ENCODE data around the gene PPP2R5E.
"Not testable (repeated sequence)": the region's sequence is repeated elsewhere in the genome, so short reads cannot be mapped to it uniquely, and the experiment has no call there.

Gene PPP2R5E

GRCh38 chr14:63543000-63543825 lies at the start of gene PPP2R5E:
Gene PPP2R5E, minus strand, starts transcription at chr14:63543377. Its CDS starts 3,692 bp downstream, at chr14:63539685.
- peak; percentile 96 for DNase-seq (ENCODE audit: low read depth, low spot score)

DNA sequence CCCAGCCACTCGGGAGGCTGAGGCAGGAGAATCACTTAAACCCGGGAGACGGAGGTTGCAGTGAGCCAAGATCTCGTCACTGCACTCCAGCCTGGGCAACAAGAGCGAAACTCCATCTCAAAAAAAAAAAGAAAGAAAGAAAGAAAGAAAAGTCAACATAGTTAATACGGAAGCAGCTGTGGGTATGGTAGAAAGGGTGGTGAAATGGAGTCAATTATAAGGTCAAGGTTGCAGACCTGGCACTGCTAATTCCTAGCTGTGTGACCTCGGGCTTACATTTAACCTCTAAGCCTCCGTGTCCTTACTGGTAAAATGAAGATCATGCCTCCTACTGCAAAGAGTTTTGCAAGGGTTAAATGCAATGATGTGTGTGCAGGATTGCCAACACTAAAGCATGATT lies 39.9 kb upstream of the PPP2R5E start:
- not testable (repeated sequence) for DNase-seq (ENCODE audit: low read depth, low spot score)

- no peak for DNase-seq (ENCODE audit: low read depth, low spot score)
These were observed 38.3 kb upstream of the PPP2R5E start for GRCh38 chr14:63581491-63581890.

GRCh38 chr14:63578300-63578699 lies 35.1 kb upstream of the PPP2R5E start:
- DNase-seq (ENCODE audit: low read depth, low spot score) = no peak

DNA sequence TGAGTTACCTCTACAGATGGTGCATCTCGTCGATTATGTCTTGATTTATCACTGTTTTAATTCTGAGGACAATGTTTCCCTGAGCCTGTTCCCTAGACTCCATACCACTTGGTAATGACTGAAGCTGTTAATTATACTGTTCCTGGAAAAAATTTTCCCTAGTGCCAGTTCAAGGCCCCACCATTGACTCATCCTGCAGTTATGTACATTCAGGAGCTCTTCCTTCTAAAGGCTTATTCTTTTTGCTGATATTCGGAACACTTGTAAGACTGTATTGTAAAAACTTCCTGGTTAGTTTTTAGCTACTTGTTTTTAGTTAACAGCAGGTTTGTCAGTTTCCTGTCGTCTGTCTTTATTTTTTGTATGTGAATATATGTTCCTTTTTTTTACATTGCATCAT lies 30.4 kb upstream of the PPP2R5E start:
- no peak for DNase-seq (ENCODE audit: low read depth, low spot score)

- no peak for DNase-seq (ENCODE audit: low read depth, low spot score)
These were observed 22.3 kb upstream of the PPP2R5E start for GRCh38 chr14:63565448-63565847.

DNA sequence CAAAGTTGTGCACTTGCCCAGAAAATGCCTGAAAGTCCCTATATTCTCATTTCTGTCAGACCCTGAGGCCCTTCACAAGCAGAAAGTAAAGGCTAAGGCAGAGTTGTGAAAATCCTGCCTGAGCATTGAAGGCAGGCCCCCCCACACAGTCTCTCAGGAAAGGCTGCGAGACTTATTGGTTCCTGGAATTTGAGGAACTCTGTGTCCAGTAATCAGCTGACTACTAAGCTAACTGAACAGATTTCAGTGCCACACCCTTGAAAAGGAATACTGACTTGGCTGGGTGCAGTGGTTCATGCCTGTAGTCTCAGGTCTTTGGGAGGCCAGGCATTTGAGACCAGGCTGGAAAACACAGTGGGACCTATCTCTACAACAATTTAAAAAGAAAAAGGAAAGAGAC lies 21.1 kb upstream of the PPP2R5E start:
- DNase-seq (ENCODE audit: low read depth, low spot score) = no peak

GRCh38 chr14:63563370-63564026 lies 20.3 kb upstream of the PPP2R5E start:
- DNase-seq (ENCODE audit: low read depth, low spot score) = no peak

DNA sequence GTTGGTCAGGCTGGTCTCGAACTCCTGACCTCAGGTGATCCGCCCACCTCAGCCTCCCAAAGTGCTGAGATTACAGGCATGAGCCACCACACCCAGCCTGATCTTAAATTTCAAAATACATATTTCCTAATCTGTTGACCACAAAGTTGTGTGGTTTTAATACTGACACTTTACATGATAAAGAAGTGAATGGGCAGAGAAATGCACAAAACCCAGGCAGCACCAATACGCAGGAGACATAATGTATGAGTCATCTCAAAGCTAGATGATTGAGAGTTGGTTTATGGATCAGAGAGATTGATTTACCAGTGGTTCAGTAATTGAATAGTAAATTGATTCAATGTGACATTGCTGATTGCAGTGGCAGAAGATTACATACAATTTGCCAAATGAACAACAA lies 19.2 kb upstream of the PPP2R5E start:
- DNase-seq (ENCODE audit: low read depth, low spot score) = no peak

DNA sequence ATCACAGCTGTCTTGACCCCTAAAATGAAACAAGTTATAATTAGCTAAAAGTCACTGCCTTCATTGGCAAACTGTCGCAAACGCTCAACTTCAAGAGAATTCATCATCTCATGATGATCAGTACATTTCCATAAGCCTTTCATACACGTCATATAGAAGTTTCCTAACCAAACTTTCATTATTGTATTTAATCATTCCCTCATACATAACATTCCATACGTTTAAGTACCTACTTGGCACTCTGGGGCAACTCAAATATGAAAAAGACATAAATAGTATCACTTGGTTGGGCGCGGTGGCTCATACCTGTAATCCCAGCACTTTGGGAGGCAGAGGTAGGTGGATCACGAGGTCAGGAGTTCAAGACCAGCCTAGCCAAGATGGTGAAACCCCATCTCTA lies 12.4 kb upstream of the PPP2R5E start:
- DNase-seq (ENCODE audit: low read depth, low spot score) = no peak

- DNase-seq (ENCODE audit: low read depth, low spot score) = no peak
These were observed 8.2 kb upstream of the PPP2R5E start for GRCh38 chr14:63551332-63551731.

- DNase-seq (ENCODE audit: low read depth, low spot score) = no peak
These were observed 4.7 kb upstream of the PPP2R5E start for GRCh38 chr14:63547798-63548335.

DNA sequence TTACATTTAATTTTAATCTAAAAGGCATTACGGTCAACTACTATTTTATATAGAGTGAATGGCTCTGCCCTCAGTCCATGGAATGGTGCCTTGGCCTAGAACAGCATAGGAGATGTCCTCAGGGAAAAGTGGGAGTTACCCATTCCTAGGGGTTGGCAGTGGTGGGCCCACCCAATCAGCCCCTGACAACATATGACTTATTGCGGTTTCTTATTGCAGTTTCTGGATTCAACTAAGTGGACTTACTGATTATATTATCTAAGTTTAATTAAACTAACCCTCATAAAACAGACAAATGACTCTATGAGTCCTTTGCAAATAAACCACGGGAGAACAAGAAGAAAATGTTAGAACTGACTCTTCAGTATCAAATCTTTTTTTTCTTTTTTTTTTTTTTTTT lies 2.3 kb upstream of the PPP2R5E start:
- no peak for DNase-seq (ENCODE audit: low read depth, low spot score)

GRCh38 chr14:63544591-63545299 lies 1.6 kb upstream of the PPP2R5E start:
- no peak for DNase-seq (ENCODE audit: low read depth, low spot score)

DNA sequence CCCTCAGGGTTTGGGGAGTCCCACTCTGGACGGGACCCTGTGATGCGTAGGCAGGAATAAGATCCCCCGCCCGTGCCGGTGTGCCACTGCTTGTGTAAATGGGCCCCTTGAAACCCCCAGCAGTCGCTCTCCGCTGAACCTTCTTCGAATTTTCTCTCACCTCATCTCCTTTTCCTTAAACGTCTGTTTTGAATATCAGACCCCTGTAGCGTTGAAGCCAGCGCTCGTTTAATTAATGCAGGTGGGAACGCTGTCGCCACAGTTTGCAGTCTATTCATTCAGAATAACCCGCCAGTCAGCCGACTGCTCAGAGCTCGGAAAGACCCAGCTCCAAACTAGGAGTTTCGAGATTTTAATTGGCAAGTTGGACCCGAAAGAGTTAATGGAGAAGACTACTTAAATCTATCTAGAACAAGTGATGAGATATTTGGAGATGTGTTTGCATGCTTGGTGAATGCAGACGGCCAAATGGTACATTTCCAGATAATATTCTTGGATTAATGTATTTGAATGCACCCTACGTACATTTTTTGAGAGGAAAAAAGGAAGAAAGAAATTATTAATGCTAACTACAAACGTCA lies 739 bp upstream of the PPP2R5E start:
- no peak for DNase-seq (ENCODE audit: low read depth, low spot score)

- DNase-seq (ENCODE audit: low read depth, low spot score) = no peak
These were observed 762 bp downstream of the PPP2R5E start for GRCh38 chr14:63542231-63542999.

DNA sequence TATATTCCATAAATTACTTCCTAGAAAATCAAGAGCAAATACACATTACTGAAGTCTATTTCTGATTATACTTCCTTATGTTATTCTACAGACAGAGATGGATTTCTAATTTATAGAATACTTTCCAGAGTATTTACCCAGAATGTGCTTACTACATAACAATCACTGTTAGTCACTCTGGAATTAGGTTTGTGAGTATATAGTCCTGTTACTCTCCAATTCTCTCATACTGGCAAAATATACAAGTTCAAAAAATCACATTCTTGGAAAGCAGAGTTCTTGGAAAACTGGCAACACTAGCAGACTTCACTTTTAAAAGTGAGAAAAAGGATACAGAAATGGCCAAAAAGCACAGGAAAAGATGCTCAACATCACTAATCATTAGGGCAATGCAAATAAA lies 7.3 kb downstream of the PPP2R5E start:
- no peak for DNase-seq (ENCODE audit: low read depth, low spot score)

GRCh38 chr14:63533474-63533873 lies 9.7 kb downstream of the PPP2R5E start:
- DNase-seq (ENCODE audit: low read depth, low spot score) = no peak

GRCh38 chr14:63524537-63525155 lies 18.5 kb downstream of the PPP2R5E start:
- no peak for DNase-seq (ENCODE audit: low read depth, low spot score)

- no peak for DNase-seq (ENCODE audit: low read depth, low spot score)
These were observed 19.3 kb downstream of the PPP2R5E start for GRCh38 chr14:63523735-63524426.

All from iPS DF 19.7 (cell line).